ENCODE results near the gene CDK11B.

The CDK11B gene

GRCh38 chr1:1615256-1616044 is 43.4 kb downstream of the CDK11B start, which contains the start of gene MIB2:
MIB2 (plus strand) TSS chr1:1615500; CDS start chr1:1623453, 7,953 bp downstream.
- peak; percentile 93 for DNase-seq (ENCODE audit: low read depth)
- peak within 1 kb of the TSS; percentile 87 for H3K4me3 ChIP-seq (ENCODE audit: control insufficient read depth, low read depth, low read length)
- TF ChIP-seq, protein P1, sequence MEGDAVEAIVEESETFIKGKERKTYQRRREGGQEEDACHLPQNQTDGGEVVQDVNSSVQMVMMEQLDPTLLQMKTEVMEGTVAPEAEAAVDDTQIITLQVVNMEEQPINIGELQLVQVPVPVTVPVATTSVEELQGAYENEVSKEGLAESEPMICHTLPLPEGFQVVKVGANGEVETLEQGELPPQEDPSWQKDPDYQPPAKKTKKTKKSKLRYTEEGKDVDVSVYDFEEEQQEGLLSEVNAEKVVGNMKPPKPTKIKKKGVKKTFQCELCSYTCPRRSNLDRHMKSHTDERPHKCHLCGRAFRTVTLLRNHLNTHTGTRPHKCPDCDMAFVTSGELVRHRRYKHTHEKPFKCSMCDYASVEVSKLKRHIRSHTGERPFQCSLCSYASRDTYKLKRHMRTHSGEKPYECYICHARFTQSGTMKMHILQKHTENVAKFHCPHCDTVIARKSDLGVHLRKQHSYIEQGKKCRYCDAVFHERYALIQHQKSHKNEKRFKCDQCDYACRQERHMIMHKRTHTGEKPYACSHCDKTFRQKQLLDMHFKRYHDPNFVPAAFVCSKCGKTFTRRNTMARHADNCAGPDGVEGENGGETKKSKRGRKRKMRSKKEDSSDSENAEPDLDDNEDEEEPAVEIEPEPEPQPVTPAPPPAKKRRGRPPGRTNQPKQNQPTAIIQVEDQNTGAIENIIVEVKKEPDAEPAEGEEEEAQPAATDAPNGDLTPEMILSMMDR (conservative IDR thresholded peaks at IDR 0.05; ENCODE audit: control insufficient read depth, insufficient read depth, low read depth, low read length): no peak

GRCh38 chr1:1614954-1615255 is 43.9 kb downstream of the CDK11B start:
- no peak for DNase-seq (ENCODE audit: low read depth)
- TF ChIP-seq, protein P1 (conservative IDR thresholded peaks at IDR 0.05; ENCODE audit: control insufficient read depth, insufficient read depth, low read depth, low read length): no peak
- peak overlapping the region; percentile 87 for H3K4me3 ChIP-seq (ENCODE audit: control insufficient read depth, low read depth, low read length)

GRCh38 chr1:1614204-1614953 is 44.4 kb downstream of the CDK11B start:
- TF ChIP-seq, protein P1 (conservative IDR thresholded peaks at IDR 0.05; ENCODE audit: control insufficient read depth, insufficient read depth, low read depth, low read length): no peak
- DNase-seq (ENCODE audit: low read depth): peak; percentile 84
- peak overlapping the region; percentile 87 for H3K4me3 ChIP-seq (ENCODE audit: control insufficient read depth, low read depth, low read length)

DNA sequence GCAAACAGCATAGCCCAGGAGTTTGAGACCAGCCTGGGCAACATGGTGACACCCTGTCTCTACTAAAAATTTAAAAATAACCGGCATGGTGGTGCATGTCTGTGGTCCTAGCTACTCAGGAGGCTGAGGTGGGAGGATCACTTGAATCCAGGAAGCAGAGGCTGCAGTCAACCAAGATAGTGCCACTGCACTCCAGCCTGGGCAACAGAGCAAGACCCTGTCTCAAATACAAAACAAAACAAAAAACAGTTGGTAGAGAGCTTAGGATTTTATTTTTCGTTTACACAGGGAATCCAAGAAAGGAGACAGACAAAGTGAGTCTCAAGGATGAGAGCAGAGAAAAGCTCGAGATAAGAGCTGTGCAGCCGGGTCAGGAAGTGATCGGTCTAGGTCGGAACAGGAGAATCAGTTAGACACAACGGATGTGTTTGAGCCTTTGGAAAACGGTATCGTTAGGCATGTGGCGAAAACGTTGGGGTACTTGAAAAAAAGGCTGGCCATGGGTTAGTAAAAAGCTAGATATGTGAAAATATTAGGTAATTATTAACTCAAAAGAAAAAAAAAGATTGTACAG is 45.2 kb downstream of the CDK11B start:
- peak overlapping the region; percentile 87 for H3K4me3 ChIP-seq (ENCODE audit: control insufficient read depth, low read depth, low read length)
- TF ChIP-seq, protein P1 (conservative IDR thresholded peaks at IDR 0.05; ENCODE audit: control insufficient read depth, insufficient read depth, low read depth, low read length): no peak

GRCh38 chr1:1612104-1612400 is 46.8 kb downstream of the CDK11B start:
- no peak overlapping the region for H3K4me3 ChIP-seq (ENCODE audit: control insufficient read depth, low read depth, low read length)
- DNase-seq (ENCODE audit: low read depth): no peak
- TF ChIP-seq, protein P1 (conservative IDR thresholded peaks at IDR 0.05; ENCODE audit: control insufficient read depth, insufficient read depth, low read depth, low read length): no peak

More for the DNA sequence above, 45.2 kb downstream of the CDK11B start:
- DNase-seq (ENCODE audit: low read depth): no peak

GRCh38 chr1:1610796-1611195 is 48.0 kb downstream of the CDK11B start:
- H3K4me3 ChIP-seq (ENCODE audit: control insufficient read depth, low read depth, low read length): no peak overlapping the region
- TF ChIP-seq, protein P1 (conservative IDR thresholded peaks at IDR 0.05; ENCODE audit: control insufficient read depth, insufficient read depth, low read depth, low read length): no peak
- no peak for DNase-seq (ENCODE audit: low read depth)
